Endothelial cell of umbilical vein (primary cell): ENCODE results near the gene BRME1. TPM values are rescaled to one million over a fixed set of nuclear protein-coding genes. Genes with fewer than 3 reads are reported as not detected.

Experiments used
- BruUV-seq: library from RNA; stranded (reverse); fragments of 400-500 nt; replicated peaks from 2 replicates; lab custom pipeline; 2021; lab: Mats Ljungman, UMichigan
- CTCF ChIA-PET: fragments of 300-600, 350-600 bp; sonication (Branson Sonifier 250); formaldehyde crosslinking; loops from one replicate; lab custom pipeline; 2021; ENCODE audit warnings: antibody characterized with exemption, inconsistent platforms; lab: Charles Lee
- POLR2A ChIA-PET: fragments of 300-600, 350-600 bp; sonication (Branson Sonifier 250); formaldehyde crosslinking; loops from one replicate; lab custom pipeline; 2021; ENCODE audit warnings: antibody characterized with exemption, inconsistent platforms; lab: Charles Lee
- DNase-seq: peaks from one replicate; pipeline ENCODE4 v3.0.0-alpha.2; 2011; ENCODE audit warnings: low read depth, low spot score
- FAIRE-seq: peaks from 2 replicates; lab custom pipeline; 2011; peaks lifted over from hg19 to GRCh38; lab: Jason Lieb, UNC
- H2AFZ ChIP-seq: 2 replicates; pipeline ENCODE4 v1.6.0; 2012; ENCODE audit warnings: low read depth, low read length, control low read depth, inconsistent platforms
- H3K27ac ChIP-seq: 2 replicates; pipeline ENCODE4 v1.5.1; 2011; ENCODE audit warnings: low read depth, mild to moderate bottlenecking, control low read depth, low read length, moderate library complexity; ENCODE audit not compliant: insufficient read depth
- H3K27me3 ChIP-seq, 2 experiments: 2 replicates each; pipeline versions ENCODE4 v1.6.0 to v1.6.1; 2011; ENCODE audit warnings: low read length in 2 of 2, mixed read lengths in 1 of 2; ENCODE audit not compliant: control insufficient read depth in 2 of 2, insufficient read depth in 2 of 2
- H3K36me3 ChIP-seq, 2 experiments: 2 replicates in 1 of 2; 3 replicates in 1 of 2; pipeline ENCODE4 v1.5.1; 2011; ENCODE audit warnings: low read length in 2 of 2, mild to moderate bottlenecking in 1 of 2, moderate library complexity in 1 of 2; ENCODE audit not compliant: control insufficient read depth in 2 of 2, insufficient read depth in 2 of 2; ENCODE audit errors: extremely low read depth in 1 of 2
- H3K4me1 ChIP-seq: 3 replicates; pipeline ENCODE4 v1.5.1; 2011; ENCODE audit warnings: mild to moderate bottlenecking, low read length; ENCODE audit not compliant: control insufficient read depth, insufficient read depth; ENCODE audit errors: extremely low read depth
- H3K4me2 ChIP-seq: 2 replicates; pipeline ENCODE4 v1.6.1; 2011; ENCODE audit warnings: low read length, control low read depth, mixed read lengths; ENCODE audit not compliant: insufficient read depth
- H3K4me3 ChIP-seq, 3 experiments: fragments of 200-600 bp in 1 of 3; sonication (generic), shearing (Covaris generic) in 1 of 3; replicated peaks in 1 of 3; 2 replicates each; pipeline ENCODE4 v1.5.1; 2011 to 2016; ENCODE audit warnings: control low read depth in 3 of 3, low read length in 3 of 3, mild to moderate bottlenecking in 2 of 3, inconsistent platforms in 1 of 3, low read depth in 1 of 3, moderate library complexity in 1 of 3; ENCODE audit not compliant: insufficient read depth in 1 of 3
- H3K79me2 ChIP-seq: 2 replicates; pipeline ENCODE4 v1.6.0; 2012; ENCODE audit warnings: low read length, inconsistent platforms; ENCODE audit not compliant: control insufficient read depth, insufficient read depth
- H3K9ac ChIP-seq: replicated peaks from 2 replicates; pipeline ENCODE3; 2011; ENCODE audit warnings: low read length, control low read depth; ENCODE audit not compliant: insufficient read depth; ENCODE audit errors: extremely low read depth
- H3K9me1 ChIP-seq: replicated peaks from 3 replicates; pipeline ENCODE4 v1.6.0; 2011; ENCODE audit warnings: mild to moderate bottlenecking, low read length; ENCODE audit not compliant: control insufficient read depth, insufficient read depth; ENCODE audit errors: extremely low read depth
- H3K9me3 ChIP-seq: replicated peaks from 2 replicates; pipeline ENCODE4 v1.5.1; 2012; ENCODE audit warnings: low read length, inconsistent platforms; ENCODE audit not compliant: control insufficient read depth, insufficient read depth
- H4K20me1 ChIP-seq: replicated peaks from 2 replicates; pipeline ENCODE3; 2011; ENCODE audit warnings: mild to moderate bottlenecking, low read length; ENCODE audit not compliant: control insufficient read depth, insufficient read depth; ENCODE audit errors: extremely low read depth
- CTCF ChIP-seq, 2 donors: IDR thresholded peaks; 1 replicate in 1 of 2; 2 replicates in 1 of 2; pipeline ENCODE4 v1.5.1; 2011; ENCODE audit warnings: low read length in 2 of 2, mild to moderate bottlenecking in 2 of 2, moderate library complexity in 2 of 2, control low read depth in 1 of 2, inconsistent platforms in 1 of 2, low read depth in 1 of 2; ENCODE audit not compliant: insufficient read depth in 1 of 2; ENCODE audit errors: extremely low read depth in 1 of 2
- EZH2 ChIP-seq: IDR thresholded peaks from 2 replicates; pipeline ENCODE4 v1.6.1; 2012; ENCODE audit warnings: borderline replicate concordance, low read depth, mild to moderate bottlenecking, moderate library complexity, low read length, inconsistent platforms; ENCODE audit not compliant: severe bottlenecking
- FOS ChIP-seq: IDR thresholded peaks from 2 replicates; pipeline ENCODE4 v1.6.1; 2011; ENCODE audit warnings: mild to moderate bottlenecking, low read length, moderate library complexity, borderline replicate concordance; ENCODE audit not compliant: insufficient read depth
- GATA2 ChIP-seq: IDR thresholded peaks from 2 replicates; pipeline ENCODE4 v1.7.0; 2011; ENCODE audit warnings: low read depth, mild to moderate bottlenecking, moderate library complexity, mixed read lengths, low read length; ENCODE audit not compliant: insufficient read length, insufficient read depth
- JUN ChIP-seq: IDR thresholded peaks from 2 replicates; pipeline ENCODE4 v1.6.1; 2011; ENCODE audit warnings: borderline replicate concordance, low read depth; ENCODE audit not compliant: insufficient read length, insufficient read depth
- MAX ChIP-seq: IDR thresholded peaks from 2 replicates; pipeline ENCODE4 v1.6.1; 2011; ENCODE audit not compliant: insufficient read depth, insufficient read length
- MYC ChIP-seq: IDR thresholded peaks from one replicate; pipeline ENCODE4 v1.6.1; 2011; ENCODE audit warnings: mild to moderate bottlenecking, low read depth, low read length
- POLR2A ChIP-seq: IDR thresholded peaks from 2 replicates; pipeline ENCODE4 v1.6.1; 2012; ENCODE audit warnings: low read depth, mild to moderate bottlenecking, control low read depth, low read length
- POLR2AphosphoS5 ChIP-seq: IDR thresholded peaks from 2 replicates; pipeline ENCODE4 v1.6.1; 2012; ENCODE audit warnings: low read depth, mild to moderate bottlenecking, control low read depth, low read length, moderate library complexity; ENCODE audit not compliant: insufficient read depth
- dilution Hi-C: fragments of 300-500 bp; cut with MboI; formaldehyde crosslinking; loops from one replicate; pipeline ENCODE4 v1.15.0; 2019; ENCODE audit warnings: low sequenced_read_pairs; ENCODE audit not compliant: extremely low pct_ligation_motif_present
- intact Hi-C: fragments of 100-400 bp; cut with micrococcal nuclease; formaldehyde crosslinking; loops from one replicate; pipeline ENCODE4 v1.10.0; 2022
- polyA plus RNA-seq, 4 experiments: library from polyadenylated mRNA; depleted of rRNA in 3 of 4; stranded (reverse) in 3 of 4; unstranded in 1 of 4; fragments of >200 nt; gene quantifications; 2 replicates each; pipeline versions ENCODE4 v1.2.1 to v1.2.3, GENCODE V29; 2011 to 2012; ENCODE audit warnings: missing spikeins in 1 of 4
- total RNA-seq: library from RNA; stranded (reverse); gene quantifications from 2 replicates; pipeline ENCODE4 v1.2.3, GENCODE V29; 2021

Gene BRME1
- total and polyA plus RNA-seq, 2 donors (not counting 3 experiments of a cell fraction or from before 2014, with no cell fraction given): 0.69 to 2.5 TPM

- POLR2A ChIA-PET: no interaction called here
- no peak overlapping the region for H3K4me3 ChIP-seq
- H3K9me3 ChIP-seq: no peaks in the 10 kb centered on the region
- no peaks in the 10 kb centered on the region for H4K20me1 ChIP-seq
- no peak overlapping the region for H3K9ac ChIP-seq
- no TSS peak for BruUV-seq
- no peak for TF ChIP-seq FOS
- TF ChIP-seq POLR2AphosphoS5: no peak
- no peak for TF ChIP-seq POLR2A
- TF ChIP-seq MYC: no peak
- TF ChIP-seq MAX: no peak
- TF ChIP-seq GATA2: no peak
- TF ChIP-seq CTCF (IDR thresholded peaks at IDR 0.05; ENCODE audit: extremely low read depth in 1 of 2, insufficient read depth in 1 of 2, low read depth in 1 of 2, low read length in 2 of 2): no peak
- no peak for TF ChIP-seq EZH2
- TF ChIP-seq JUN: no peak
- no peaks in the 10 kb centered on the region for H3K27me3 ChIP-seq
- DNase-seq: no peak
- no peak overlapping the region for H3K27ac ChIP-seq
- no peak overlapping the region for H2AFZ ChIP-seq
- H3K4me1 ChIP-seq: peaks cover 6% of the 10 kb centered on the region
- CTCF ChIA-PET: no interaction called here
- no peak for FAIRE-seq
- no peaks in the 10 kb centered on the region for H3K9me1 ChIP-seq
- no peaks in the 10 kb centered on the region for H3K79me2 ChIP-seq
- no peak overlapping the region for H3K4me2 ChIP-seq
- H3K36me3 ChIP-seq: no peaks in the 10 kb centered on the region
- intact Hi-C loops: no loop called here
- dilution Hi-C loops: no loop called here
Observed at GRCh38 chr19:13869281-13869680, 36.6 kb downstream of the BRME1 start.
